ENCODE measurements around the gene PRR30.
A peak's percentile ranks its signal among the peaks of the same experiment; 100 is the strongest.

Gene PRR30

DNA sequence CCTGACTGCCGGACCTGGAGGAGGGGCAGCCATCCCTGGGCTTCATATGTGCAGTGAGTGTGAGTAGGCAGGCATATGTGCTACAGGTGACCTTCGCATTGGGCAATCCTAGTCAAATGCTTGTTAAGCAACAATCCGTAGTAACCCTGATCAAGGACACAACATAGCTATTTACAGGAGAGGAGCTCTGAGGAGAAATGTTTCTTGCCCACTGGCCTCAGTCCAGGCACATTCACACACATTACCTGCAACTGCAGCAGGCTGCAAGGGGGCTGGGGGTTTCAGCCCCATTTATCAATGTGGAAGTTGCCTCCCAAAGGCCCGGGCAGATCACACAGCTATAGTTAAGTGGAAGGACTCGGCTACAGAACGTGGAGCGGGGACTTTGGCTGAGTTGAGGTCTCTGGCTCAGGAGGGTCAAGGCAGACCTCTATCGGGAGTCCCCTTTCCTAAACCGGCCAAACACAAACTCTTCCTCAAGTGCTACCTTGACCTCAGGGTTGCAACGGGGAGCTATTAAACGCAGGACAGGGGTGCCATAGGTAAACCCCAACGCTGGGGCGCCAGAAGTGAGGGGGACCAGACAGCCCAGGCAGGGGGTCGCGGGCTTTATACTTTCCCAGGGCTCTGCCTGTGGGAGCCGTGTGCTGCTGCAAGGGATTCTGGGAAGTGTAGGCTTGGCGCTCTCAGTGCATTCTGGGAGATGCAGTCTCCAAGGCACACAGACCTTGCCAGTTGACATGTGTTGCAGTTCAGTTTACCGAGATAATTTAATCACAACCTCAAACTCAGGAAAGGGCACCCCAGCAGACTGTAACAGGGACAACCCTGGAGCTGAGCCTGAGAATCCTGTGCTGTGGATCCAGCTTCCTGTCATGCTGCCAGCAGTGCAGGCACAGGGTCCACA lies 43.2 kb downstream of the PRR30 start:
- peak in 1 of 2 experiments; percentile 37 for DNase-seq

GRCh38 chr2:27095427-27095744 lies 43.8 kb downstream of the PRR30 start:
- no peak for DNase-seq

GRCh38 chr2:27094353-27094984 lies 44.7 kb downstream of the PRR30 start:
- no peak for DNase-seq

DNA sequence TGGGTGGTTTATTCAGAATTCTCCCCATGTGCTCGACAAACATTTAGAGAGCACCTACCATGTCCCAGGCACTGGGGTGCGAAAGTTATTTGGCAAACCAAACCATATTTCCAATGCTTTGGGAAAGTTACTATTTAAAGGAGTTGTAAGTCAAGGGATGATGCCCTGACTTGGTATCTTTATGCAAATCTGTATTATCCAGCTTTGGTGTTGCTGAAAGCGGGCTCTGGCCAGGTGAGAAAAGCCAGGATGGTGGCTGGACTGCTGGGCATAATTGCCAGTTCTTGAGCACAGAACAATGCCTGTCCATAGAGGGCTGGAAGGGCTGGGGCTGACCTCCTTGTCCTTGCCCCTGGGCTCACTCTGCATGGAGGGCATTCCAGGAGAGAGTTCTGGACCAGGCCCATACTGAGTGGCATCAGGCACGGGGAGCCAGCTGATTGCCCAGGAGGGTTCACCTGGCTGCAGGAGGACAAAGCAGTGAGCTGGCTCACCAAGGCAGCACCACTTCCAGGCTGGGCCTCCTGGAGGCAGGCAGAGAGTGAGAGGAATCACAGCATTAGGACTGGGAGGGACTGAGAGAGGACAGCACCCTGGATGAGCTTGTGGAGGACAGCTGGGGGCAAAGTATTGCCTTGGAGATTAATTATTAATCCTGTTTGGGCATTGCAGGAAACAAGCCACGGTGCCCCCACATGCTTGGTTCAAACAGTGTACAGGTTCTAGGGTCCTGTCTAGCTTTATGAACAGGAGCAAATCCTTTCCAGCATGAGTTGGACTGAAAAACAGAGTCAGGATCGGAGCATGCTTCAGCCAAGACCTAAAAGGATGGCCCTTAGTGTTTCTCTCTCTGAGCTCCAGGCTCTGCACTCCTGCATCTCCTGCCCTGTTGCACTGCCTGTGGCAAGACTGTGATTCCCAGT lies 45.5 kb downstream of the PRR30 start:
- no peak for DNase-seq

GRCh38 chr2:27092696-27093429 lies 46.3 kb downstream of the PRR30 start:
- DNase-seq = no peak

DNA sequence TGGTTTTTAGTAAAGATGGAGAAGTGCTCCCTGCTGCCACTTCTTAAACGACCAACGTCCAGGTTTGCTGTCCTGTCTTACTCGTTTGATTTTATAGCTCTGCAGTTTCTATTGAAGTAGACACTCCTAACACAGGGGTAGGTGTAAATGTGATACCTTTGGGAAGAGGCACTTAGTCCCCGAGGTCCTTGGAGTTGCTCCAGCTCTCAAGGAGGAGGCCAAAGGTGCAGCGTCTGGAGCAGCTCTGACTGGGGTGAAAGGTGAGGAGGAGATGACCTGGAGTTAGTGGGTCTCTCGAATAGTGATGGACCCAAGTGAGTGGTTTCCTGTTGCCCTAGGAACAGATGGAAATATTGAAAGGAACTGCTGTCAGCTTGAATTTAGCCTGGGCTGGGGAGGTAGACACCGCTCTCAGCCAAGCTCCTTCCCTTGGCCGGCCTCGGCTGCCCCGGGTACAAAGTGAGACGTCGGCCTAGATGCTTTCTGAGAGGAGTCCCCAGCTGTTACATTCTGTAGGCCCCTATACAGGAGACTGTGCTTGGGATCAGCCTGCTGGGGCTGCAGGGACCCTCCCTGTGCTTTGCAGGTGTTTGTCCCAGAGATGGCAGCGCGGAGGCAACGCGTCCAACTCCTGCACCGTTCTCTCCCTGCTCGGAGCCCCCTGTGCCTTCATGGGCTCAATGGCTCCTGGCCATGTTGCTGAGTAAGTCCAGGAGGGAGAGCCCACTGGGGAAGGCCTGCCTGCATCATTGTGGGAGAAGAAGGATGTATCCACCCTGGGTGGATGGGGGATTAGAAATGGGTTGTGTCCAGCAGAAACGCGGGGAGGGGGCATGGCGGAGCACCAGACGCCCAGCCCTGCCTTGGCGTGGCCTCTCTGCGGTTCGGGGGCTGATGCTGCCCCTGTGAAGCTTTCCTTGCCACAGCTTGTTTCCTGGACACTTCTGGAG lies 47.2 kb downstream of the PRR30 start:
- no peak for DNase-seq

- DNase-seq = no peak
Observed at GRCh38 chr2:27089111-27089954, 49.9 kb downstream of the PRR30 start.

DNA sequence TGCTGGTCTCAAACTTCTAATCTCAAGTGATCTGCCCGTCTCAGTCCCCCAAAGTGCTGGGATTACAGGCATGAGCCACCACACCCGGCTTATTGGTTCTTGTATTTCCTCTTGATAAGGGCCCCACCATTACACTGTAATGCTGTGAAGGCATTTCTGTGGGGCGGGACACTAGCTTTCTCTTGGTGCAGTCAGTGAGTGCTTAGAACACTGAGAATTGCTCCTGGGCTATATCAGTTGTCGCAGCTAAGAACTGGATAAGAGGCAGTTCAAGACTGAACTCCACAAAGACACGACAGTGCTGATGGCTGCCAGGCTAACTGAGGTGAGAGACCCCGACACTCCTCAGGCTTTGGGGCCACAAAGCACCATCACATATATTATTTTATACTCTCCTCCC lies 50.6 kb downstream of the PRR30 start:
- no peak for DNase-seq

- DNase-seq = no peak
Observed at GRCh38 chr2:27087823-27088410, 51.3 kb downstream of the PRR30 start.

All from SW 1271 (cell line).